ENCODE data around the gene FAM13A. TPM values are rescaled to one million over a fixed set of nuclear protein-coding genes. Genes with fewer than 3 reads are reported as not detected.

Gene FAM13A
- total and polyA plus RNA-seq, 10 of the 15 experiments (the other 5 are each of a cell fraction or from before 2014, with no cell fraction given) = 0.05 to 1.8 (median 0.27) TPM; not detected in 1

DNA sequence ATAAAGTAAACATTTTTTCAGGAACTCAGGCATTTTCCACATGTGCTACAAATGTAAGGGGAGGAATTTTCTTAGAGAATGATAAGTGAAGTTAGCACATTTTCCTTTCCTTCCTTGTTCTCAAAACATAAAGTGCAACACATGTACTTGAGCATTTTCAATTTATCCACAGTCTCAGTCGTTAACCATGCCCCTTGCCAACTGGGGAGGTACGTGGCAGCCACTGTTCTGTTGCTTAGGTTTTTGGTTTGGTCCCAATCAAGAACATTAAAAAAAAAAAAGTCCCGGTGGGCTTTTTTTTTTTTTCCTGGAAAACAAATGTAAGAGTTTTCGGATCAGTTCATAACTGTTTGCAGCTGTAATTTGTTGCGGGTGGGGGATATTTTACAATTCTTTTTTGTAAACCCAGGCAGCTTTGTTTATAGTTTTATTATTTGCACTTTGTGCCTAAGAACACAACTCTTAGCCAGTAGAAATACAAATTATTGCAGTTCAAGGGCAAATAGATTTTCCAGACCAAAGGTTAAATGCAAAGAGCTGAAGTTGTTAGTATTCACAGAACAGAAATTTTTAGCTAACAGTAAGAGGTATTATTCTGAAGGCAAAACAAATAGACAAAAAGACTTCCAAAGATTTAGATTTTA is 247.3 kb downstream of the FAM13A start:
- no peak overlapping the region for H3K9ac ChIP-seq (ENCODE audit: control insufficient read depth, insufficient read depth, low read length)
- ATAC-seq (no peak), FAIRE-seq (no peak), DNase-seq (ENCODE audit: low read depth, low spot score) (no peak)
- H3K79me2 ChIP-seq (ENCODE audit: control insufficient read depth, insufficient read depth, low read length) = no peaks in the 10 kb centered on the region
- SMC1A ChIA-PET (ENCODE audit: uncharacterized antibody, unreplicated experiment) = interaction anchor here (0.6 to 6.1 kb wide), 4 partner anchors 18 to 489 kb away, joined by 3 to 27 read pairs (median 3); no protein-coding TSS in a partner anchor
- H3K4me2 ChIP-seq (ENCODE audit: control insufficient read depth, insufficient read depth) = no peak overlapping the region
- H3K4me1 ChIP-seq (ENCODE audit: control insufficient read depth, insufficient read depth, low read length) = no peaks in the 10 kb centered on the region
- H3K9me3 ChIP-seq (replicated peaks; ENCODE audit: control insufficient read depth, insufficient read depth, low read length) = no peaks in the 10 kb centered on the region
- intact Hi-C loops (cut with micrococcal nuclease; ENCODE audit: unreplicated experiment) (loop anchor here (10.0 kb wide), 1 partner anchor 625 kb away; no protein-coding TSS in a partner anchor), in situ Hi-C loops (cut with MboI) (no loop called here)
- H4K20me1 ChIP-seq (ENCODE audit: control insufficient read depth, insufficient read depth) = no peaks in the 10 kb centered on the region
- no peaks in the 10 kb centered on the region for H3K36me3 ChIP-seq (ENCODE audit: control insufficient read depth in 2 of 2, insufficient read depth in 2 of 2, low read length in 1 of 2)
- POLR2A ChIA-PET = interaction anchor here (0.6 to 1.6 kb wide), 2 partner anchors 11 to 566 kb away, joined by 3 read pairs; no protein-coding TSS in a partner anchor
- BruUV-seq (replicated peaks) = no TSS peak
- CTCF ChIA-PET = interaction anchor here (0.8 to 4.4 kb wide), 5 partner anchors 8 to 270 kb away, joined by 3 to 23 read pairs (median 7); no protein-coding TSS in a partner anchor
- 74% methylated on average over 4 of the region's 5 CpGs for WGBS (ENCODE audit: insufficient coverage, insufficient replicate concordance, low lambda C conversion rate, missing lambda C conversion rate)
- TF ChIP-seq KAT2A (conservative IDR thresholded peaks at IDR 0.05; ENCODE audit: control insufficient read depth, low read depth, low read length) (no peak), HDAC6 (IDR thresholded peaks at IDR 0.05; ENCODE audit: unreplicated experiment) (no peak), POU2F2 (IDR thresholded peaks at IDR 0.05; ENCODE audit: borderline replicate concordance, low read depth, low read length) (no peak), YY1 (IDR thresholded peaks at IDR 0.05; ENCODE audit: low read depth, low read length) (no peak), EGR1 (IDR thresholded peaks at IDR 0.05; ENCODE audit: borderline replicate concordance in 1 of 2, low read depth in 2 of 2, low read length in 2 of 2) (no peak), RAD21 (IDR thresholded peaks at IDR 0.05; ENCODE audit: insufficient read depth, low read depth, low read length) (no peak), RAD51 (IDR thresholded peaks at IDR 0.05) (no peak), YBX1 (IDR thresholded peaks at IDR 0.05) (no peak), POLR2A (IDR thresholded peaks at IDR 0.05; ENCODE audit: low read depth, low read length) (no peak), DPF2 (IDR thresholded peaks at IDR 0.05) (no peak), EZH2 (IDR thresholded peaks at IDR 0.05; ENCODE audit: borderline replicate concordance, control insufficient read depth, low read depth, low read length) (no peak), ASH2L (IDR thresholded peaks at IDR 0.05; ENCODE audit: borderline replicate concordance, low read depth) (no peak), CBX3 (IDR thresholded peaks at IDR 0.05; ENCODE audit: borderline replicate concordance, low read depth) (no peak), SMC3 (IDR thresholded peaks at IDR 0.05; ENCODE audit: borderline replicate concordance, low read length) (no peak), RBBP5 (conservative IDR thresholded peaks at IDR 0.05) (no peak)
- TF ChIP-seq, protein P1, sequence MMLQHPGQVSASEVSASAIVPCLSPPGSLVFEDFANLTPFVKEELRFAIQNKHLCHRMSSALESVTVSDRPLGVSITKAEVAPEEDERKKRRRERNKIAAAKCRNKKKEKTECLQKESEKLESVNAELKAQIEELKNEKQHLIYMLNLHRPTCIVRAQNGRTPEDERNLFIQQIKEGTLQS (IDR thresholded peaks at IDR 0.05; ENCODE audit: borderline replicate concordance, extremely low read depth, low read depth, low read length) = no peak
- TF ChIP-seq, protein P2, sequence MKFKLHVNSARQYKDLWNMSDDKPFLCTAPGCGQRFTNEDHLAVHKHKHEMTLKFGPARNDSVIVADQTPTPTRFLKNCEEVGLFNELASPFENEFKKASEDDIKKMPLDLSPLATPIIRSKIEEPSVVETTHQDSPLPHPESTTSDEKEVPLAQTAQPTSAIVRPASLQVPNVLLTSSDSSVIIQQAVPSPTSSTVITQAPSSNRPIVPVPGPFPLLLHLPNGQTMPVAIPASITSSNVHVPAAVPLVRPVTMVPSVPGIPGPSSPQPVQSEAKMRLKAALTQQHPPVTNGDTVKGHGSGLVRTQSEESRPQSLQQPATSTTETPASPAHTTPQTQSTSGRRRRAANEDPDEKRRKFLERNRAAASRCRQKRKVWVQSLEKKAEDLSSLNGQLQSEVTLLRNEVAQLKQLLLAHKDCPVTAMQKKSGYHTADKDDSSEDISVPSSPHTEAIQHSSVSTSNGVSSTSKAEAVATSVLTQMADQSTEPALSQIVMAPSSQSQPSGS (IDR thresholded peaks at IDR 0.05; ENCODE audit: low read length) = no peak
- TF ChIP-seq, protein P3, sequence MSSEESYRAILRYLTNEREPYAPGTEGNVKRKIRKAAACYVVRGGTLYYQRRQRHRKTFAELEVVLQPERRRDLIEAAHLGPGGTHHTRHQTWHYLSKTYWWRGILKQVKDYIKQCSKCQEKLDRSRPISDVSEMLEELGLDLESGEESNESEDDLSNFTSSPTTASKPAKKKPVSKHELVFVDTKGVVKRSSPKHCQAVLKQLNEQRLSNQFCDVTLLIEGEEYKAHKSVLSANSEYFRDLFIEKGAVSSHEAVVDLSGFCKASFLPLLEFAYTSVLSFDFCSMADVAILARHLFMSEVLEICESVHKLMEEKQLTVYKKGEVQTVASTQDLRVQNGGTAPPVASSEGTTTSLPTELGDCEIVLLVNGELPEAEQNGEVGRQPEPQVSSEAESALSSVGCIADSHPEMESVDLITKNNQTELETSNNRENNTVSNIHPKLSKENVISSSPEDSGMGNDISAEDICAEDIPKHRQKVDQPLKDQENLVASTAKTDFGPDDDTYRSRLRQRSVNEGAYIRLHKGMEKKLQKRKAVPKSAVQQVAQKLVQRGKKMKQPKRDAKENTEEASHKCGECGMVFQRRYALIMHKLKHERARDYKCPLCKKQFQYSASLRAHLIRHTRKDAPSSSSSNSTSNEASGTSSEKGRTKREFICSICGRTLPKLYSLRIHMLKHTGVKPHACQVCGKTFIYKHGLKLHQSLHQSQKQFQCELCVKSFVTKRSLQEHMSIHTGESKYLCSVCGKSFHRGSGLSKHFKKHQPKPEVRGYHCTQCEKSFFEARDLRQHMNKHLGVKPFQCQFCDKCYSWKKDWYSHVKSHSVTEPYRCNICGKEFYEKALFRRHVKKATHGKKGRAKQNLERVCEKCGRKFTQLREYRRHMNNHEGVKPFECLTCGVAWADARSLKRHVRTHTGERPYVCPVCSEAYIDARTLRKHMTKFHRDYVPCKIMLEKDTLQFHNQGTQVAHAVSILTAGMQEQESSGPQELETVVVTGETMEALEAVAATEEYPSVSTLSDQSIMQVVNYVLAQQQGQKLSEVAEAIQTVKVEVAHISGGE (CRISPR knock-in tag; IDR thresholded peaks at IDR 0.05) = no peak
- TF ChIP-seq, protein P4, sequence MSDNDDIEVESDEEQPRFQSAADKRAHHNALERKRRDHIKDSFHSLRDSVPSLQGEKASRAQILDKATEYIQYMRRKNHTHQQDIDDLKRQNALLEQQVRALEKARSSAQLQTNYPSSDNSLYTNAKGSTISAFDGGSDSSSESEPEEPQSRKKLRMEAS (IDR thresholded peaks at IDR 0.05; ENCODE audit: low read depth, low read length) = no peak
- H3K27me3 ChIP-seq (replicated peaks in 1 of 2; ENCODE audit: control insufficient read depth in 2 of 2, insufficient read depth in 2 of 2, low read length in 1 of 2) = no peaks in the 10 kb centered on the region; a peak in 1 of 4 replicates
- H3K4me3 ChIP-seq = no peak overlapping the region
- H2AFZ ChIP-seq (ENCODE audit: control insufficient read depth, low read depth, low read length) = no peak overlapping the region
- RAD21 ChIA-PET (ENCODE audit: unreplicated experiment) = interaction anchor here (0.7 to 2.1 kb wide), 3 partner anchors 9 to 144 kb away, joined by 3 to 10 read pairs (median 3); no protein-coding TSS in a partner anchor
- H3K27ac ChIP-seq (ENCODE audit: control insufficient read depth, insufficient read depth) = no peak overlapping the region

Measured in GM12878 (cell line).